IPS-15b (cell line): ENCODE measurements around the gene LAMB1.
"Not testable (repeated sequence)": the region's sequence is repeated elsewhere in the genome, so short reads cannot be mapped to it uniquely, and the experiment has no call there.

Experiments used
- H3K27me3 ChIP-seq: one replicate; pipeline ENCODE4 v1.6.1; 2013; ENCODE audit warnings: low read length; ENCODE audit not compliant: control insufficient read depth, insufficient read depth
- H3K36me3 ChIP-seq: one replicate; pipeline ENCODE4 v1.6.1; 2013; ENCODE audit warnings: low read length; ENCODE audit not compliant: control insufficient read depth, insufficient read depth
- H3K4me1 ChIP-seq: one replicate; pipeline ENCODE4 v1.6.1; 2013; ENCODE audit warnings: mild to moderate bottlenecking, low read length; ENCODE audit not compliant: control insufficient read depth, insufficient read depth
- H3K4me3 ChIP-seq: one replicate; pipeline ENCODE4 v1.5.1; 2013; ENCODE audit warnings: low read depth, low read length
- H3K9ac ChIP-seq: one replicate; pipeline ENCODE4 v1.6.1; 2013; ENCODE audit warnings: low read depth, mild to moderate bottlenecking, low read length
- H3K9me3 ChIP-seq: one replicate; pipeline ENCODE4 v1.6.1; 2013; ENCODE audit warnings: mild to moderate bottlenecking, low read length; ENCODE audit not compliant: control insufficient read depth, insufficient read depth

The LAMB1 gene

DNA sequence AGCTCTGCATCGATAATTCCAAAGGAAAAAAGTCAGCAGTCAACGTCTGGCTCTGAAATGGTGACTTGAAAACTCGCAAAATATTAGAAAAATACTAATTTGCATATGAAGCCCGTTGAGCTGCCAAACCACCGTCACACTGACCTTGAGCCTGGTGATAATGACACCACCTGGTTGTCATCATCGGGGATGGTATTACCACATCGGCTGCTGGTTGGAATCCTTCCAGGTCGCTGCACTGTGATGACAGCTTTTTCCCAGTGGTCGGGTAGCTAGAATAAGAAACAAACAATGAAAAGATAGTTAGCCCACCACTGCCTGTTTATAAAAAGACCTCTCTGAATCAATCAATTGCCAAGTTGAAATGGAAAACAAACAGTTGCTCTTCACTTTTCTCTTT is 41.6 kb downstream of the LAMB1 start:
- Histone ChIP-seq H3K36me3 (peaks cover 27% of the 10 kb centered on the region), H3K9ac (no peak overlapping the region), H3K9me3 (no peaks in the 10 kb centered on the region), H3K27me3 (no peaks in the 10 kb centered on the region), H3K4me1 (peaks cover 7% of the 10 kb centered on the region), H3K4me3 (no peak overlapping the region)

DNA sequence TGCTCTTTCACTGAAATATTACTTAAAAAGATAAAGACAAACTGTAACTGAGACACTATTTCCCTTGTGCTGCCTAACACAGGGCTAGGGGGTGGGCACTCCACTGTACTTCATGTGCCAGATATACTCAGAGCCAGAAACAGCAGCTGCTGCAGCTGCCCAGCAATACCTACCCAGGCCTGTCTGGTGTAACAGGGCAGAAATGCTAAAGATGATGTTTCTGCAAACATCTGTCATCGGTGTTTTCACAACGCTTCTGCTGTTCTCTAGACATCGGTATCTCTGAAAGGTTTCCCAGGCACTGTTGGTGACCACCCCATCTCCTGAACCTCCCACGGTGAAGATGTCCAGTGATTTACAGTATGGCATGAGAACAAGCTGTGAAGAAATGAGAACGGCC is 42.7 kb downstream of the LAMB1 start:
- no peak overlapping the region for H3K9ac ChIP-seq
- H3K9me3 ChIP-seq: no peaks in the 10 kb centered on the region
- H3K27me3 ChIP-seq: no peaks in the 10 kb centered on the region
- peaks cover 30% of the 10 kb centered on the region for H3K36me3 ChIP-seq
- H3K4me1 ChIP-seq: peaks cover 6% of the 10 kb centered on the region
- H3K4me3 ChIP-seq: no peak overlapping the region

DNA sequence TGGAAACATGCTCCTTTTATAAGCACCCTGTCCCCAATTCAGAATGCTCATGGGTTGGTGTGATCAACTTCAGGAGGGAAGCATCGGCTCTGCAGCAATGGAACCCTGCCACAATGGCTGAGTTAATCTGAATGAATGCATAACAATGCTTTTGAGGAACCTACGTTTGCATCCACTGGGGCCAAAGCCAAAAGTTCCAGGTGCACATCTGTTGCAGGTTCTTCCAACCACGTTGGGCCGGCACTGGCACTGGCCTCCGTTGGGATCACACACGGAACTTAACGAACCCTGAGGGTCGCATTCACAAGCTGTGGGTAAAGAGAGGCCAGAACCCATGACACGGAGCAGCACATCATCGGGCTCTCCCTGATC is 43.4 kb downstream of the LAMB1 start:
- H3K4me1 ChIP-seq: peaks cover 6% of the 10 kb centered on the region
- no peak overlapping the region for H3K9ac ChIP-seq
- H3K4me3 ChIP-seq: no peak overlapping the region
- H3K9me3 ChIP-seq: no peaks in the 10 kb centered on the region
- H3K27me3 ChIP-seq: no peaks in the 10 kb centered on the region
- peaks cover 28% of the 10 kb centered on the region for H3K36me3 ChIP-seq

DNA sequence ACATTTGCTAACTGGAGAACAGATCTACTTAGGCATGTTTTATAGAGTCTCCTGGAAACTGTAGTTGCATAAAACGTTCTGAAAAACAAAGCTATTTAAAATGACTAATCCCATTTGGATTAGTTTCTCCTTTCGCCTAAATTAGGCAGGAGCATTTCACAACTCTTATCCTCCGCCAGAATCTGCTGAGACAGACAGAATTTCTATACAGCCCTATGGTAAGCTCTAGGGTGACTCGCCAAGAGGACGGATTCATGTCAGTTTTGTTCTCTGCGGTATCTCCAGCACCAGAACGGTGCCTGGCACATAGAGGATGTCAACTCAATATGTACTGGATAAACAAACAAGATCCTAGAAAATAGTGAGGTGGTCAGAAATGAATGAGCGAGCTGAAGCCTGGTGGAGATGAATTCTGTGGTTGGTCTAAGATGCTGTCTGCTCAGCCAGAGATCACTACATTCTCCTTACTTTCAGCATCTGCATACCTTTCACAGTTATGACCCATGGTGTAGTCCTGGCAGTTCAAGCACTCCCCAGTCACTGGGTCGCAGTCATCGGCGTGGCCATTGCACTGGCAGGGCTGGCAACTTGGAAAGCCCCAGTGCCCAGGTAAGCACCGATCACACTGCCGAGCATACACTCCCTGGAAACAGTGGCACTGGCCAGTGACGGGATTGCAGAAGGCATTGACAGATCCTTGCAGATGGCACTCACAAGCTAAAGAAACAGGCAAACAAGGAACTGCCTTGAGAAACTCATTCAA is 44.0 kb downstream of the LAMB1 start:
- Histone ChIP-seq H3K36me3 (peaks cover 25% of the 10 kb centered on the region), H3K9me3 (no peaks in the 10 kb centered on the region), H3K27me3 (no peaks in the 10 kb centered on the region), H3K4me1 (peaks cover 6% of the 10 kb centered on the region), H3K9ac (no peak overlapping the region), H3K4me3 (no peak overlapping the region)

DNA sequence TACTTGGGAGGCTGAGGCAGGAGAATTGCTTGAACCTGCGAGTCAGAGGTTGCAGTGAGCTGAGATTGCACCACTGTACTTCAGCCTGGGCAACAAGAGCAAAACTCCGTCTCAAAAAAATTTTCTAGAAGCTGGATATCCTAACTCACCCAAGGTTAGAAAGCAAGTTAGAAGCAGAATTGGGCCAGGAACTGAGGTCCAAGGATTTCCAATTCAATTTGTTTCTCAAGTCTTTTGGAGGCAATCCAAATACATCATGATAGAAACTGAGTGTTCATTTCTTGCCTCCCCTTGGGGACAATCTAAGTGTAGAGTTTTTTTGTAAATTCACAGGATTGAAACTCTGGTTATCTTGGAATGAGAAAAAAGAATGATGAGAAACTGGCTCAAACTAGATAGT is 45.5 kb downstream of the LAMB1 start:
- H3K4me3 ChIP-seq: no peak overlapping the region
- peaks cover 30% of the 10 kb centered on the region for H3K36me3 ChIP-seq
- H3K27me3 ChIP-seq: no peaks in the 10 kb centered on the region
- no peaks in the 10 kb centered on the region for H3K9me3 ChIP-seq
- peaks cover 9% of the 10 kb centered on the region for H3K4me1 ChIP-seq
- no peak overlapping the region for H3K9ac ChIP-seq

GRCh38 chr7:107956950-107957349 is 46.0 kb downstream of the LAMB1 start:
- not testable (repeated sequence) for H3K4me3 ChIP-seq, H3K27me3 ChIP-seq, H3K9ac ChIP-seq, H3K9me3 ChIP-seq
- peaks cover 31% of the 10 kb centered on the region for H3K36me3 ChIP-seq
- peaks cover 13% of the 10 kb centered on the region for H3K4me1 ChIP-seq

DNA sequence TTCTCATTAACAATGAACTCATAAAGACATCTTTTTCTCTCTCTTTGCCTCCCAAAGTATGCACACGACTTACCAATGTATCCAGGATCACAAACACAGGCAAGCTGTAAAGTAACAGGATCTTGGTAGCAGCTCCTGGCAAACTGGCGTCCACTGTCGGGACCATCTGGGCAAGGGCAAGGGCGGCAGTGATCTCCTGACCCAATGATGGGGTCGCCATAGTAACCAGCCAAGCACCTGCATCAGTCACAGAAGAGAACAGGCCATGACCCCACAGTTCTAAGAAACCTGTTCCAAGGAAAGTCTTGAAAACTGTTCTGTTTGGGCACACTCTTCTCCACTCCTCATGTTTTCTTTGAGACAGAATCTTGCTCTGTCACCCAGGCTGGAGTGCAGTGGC is 47.6 kb downstream of the LAMB1 start:
- Histone ChIP-seq H3K27me3 (no peaks in the 10 kb centered on the region), H3K4me1 (peaks cover 13% of the 10 kb centered on the region), H3K9ac (no peak overlapping the region), H3K9me3 (no peaks in the 10 kb centered on the region), H3K36me3 (peaks cover 34% of the 10 kb centered on the region), H3K4me3 (no peak overlapping the region)

DNA sequence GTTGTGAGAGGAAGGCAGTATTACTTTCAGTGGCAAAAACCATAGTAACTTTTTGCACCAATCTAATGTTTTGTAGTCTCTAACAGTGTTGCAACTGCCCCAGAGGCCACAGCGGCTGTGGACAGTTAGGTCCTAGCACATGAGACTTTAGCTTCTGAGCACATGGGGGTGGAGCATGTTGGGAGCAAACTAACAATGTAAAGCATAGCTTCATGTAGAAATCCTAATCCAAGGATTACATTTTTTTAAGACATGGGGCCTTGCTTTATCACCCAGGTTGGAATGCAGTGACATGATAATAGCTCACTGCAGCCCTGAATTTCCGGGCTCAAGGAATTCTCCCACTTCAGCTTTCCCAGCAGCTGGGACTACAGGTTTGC is 49.0 kb downstream of the LAMB1 start:
- Histone ChIP-seq H3K27me3 (no peaks in the 10 kb centered on the region), H3K4me3 (no peak overlapping the region), H3K4me1 (peaks cover 8% of the 10 kb centered on the region), H3K9ac (no peak overlapping the region), H3K9me3 (no peaks in the 10 kb centered on the region), H3K36me3 (peaks cover 29% of the 10 kb centered on the region)

DNA sequence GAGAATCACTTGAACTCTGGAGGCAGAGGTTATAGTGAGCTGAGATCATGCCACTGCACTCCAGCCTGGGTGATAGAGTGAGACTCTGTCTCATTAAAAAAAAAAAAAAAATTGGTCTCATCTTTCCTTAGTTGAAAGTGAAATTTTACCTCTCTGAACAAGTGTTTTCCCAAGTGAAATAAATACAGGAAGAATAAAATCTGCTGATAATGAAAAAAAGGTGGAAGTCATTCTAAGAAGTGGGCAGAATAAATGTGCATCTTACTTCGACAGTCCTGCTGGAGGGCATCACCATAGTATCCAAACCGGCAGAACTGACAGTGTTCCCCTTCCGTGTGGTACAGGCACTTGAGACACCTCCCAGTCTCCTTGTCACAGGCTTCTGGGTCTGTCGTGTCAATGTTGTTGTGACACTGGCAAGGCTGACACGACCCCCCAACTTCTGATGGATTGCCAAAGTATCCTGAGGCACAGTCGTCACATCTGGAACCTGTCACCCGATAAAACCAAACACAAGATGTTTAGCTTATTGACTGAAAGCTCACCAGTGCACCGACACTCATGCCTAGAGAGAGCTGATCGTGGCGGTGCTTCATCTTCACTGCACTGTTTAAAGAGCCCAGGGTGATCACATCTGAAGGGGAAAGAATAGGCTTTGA is 49.6 kb downstream of the LAMB1 start:
- no peaks in the 10 kb centered on the region for H3K9me3 ChIP-seq
- H3K4me3 ChIP-seq: no peak overlapping the region
- H3K4me1 ChIP-seq: peaks cover 8% of the 10 kb centered on the region
- no peaks in the 10 kb centered on the region for H3K27me3 ChIP-seq
- peaks cover 28% of the 10 kb centered on the region for H3K36me3 ChIP-seq
- H3K9ac ChIP-seq: no peak overlapping the region

- peaks cover 21% of the 10 kb centered on the region for H3K36me3 ChIP-seq
- H3K27me3 ChIP-seq: no peaks in the 10 kb centered on the region
- H3K9ac ChIP-seq: no peak overlapping the region
- H3K9me3 ChIP-seq: no peaks in the 10 kb centered on the region
- H3K4me3 ChIP-seq: no peak overlapping the region
- H3K4me1 ChIP-seq: peaks cover 8% of the 10 kb centered on the region
Observed at GRCh38 chr7:107951896-107952295, 51.1 kb downstream of the LAMB1 start.

DNA sequence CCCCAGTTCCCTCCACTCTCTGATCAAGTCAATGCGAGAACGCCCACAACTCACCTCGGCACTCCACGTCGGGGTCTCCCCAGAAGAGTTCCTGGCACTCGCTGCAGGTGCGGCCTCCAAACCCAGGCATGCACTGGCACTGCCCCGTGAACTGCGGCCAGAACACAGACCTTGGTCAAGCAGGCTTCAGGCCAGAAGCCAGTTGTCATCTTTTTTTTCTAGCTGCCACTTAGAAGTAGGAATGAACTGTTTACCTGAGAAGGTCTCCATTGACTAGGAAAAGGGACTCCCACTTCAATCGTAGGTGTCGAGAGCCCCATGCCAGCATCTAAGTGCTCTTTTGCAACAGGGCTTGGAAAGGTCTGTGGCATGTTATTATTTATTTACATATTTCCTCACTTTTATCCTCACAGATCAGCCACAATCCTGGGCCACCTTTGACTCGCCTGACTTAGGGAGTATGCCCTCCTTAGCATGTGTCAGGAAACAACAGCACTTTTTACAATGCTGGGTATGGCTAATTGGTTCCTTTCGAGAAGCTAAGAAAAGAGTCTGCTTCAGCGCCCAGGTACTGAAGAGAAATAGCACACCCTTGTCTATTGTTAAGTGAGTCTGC is 51.7 kb downstream of the LAMB1 start:
- H3K27me3 ChIP-seq: no peaks in the 10 kb centered on the region
- H3K9ac ChIP-seq: no peak overlapping the region
- H3K9me3 ChIP-seq: no peaks in the 10 kb centered on the region
- peaks cover 8% of the 10 kb centered on the region for H3K4me1 ChIP-seq
- H3K36me3 ChIP-seq: peaks cover 18% of the 10 kb centered on the region
- H3K4me3 ChIP-seq: no peak overlapping the region

GRCh38 chr7:107949443-107949935 is 53.5 kb downstream of the LAMB1 start:
- Histone ChIP-seq H3K9me3 (no peaks in the 10 kb centered on the region), H3K36me3 (peaks cover 17% of the 10 kb centered on the region), H3K27me3 (no peaks in the 10 kb centered on the region), H3K4me3 (no peak overlapping the region), H3K9ac (no peak overlapping the region), H3K4me1 (peaks cover 8% of the 10 kb centered on the region)
